Thoracic aorta (tissue), 2 donors: Measurements from ENCODE around the gene NKAIN2. TPM values are rescaled to one million over a fixed set of nuclear protein-coding genes. Genes with fewer than 3 reads are reported as not detected.

Experiments used
- ATAC-seq: fragments of 150-250 bp; one replicate; pipeline ENCODE4 v1.8.0; 2017; ENCODE audit warnings: low read depth; ENCODE audit not compliant: insufficient number of reproducible peaks, low FRiP score
- DNase-seq: peaks from one replicate; pipeline ENCODE4 v3.0.0-alpha.2; 2020; ENCODE audit warnings: low spot score
- H3K27ac ChIP-seq, 2 donors: fragments of 200-600 bp; sonication (generic); 1 replicate in 1 of 2; 2 replicates in 1 of 2; pipeline ENCODE4 v1.5.1; 2016; ENCODE audit warnings: mild to moderate bottlenecking in 2 of 2, moderate library complexity in 2 of 2
- H3K27me3 ChIP-seq: fragments of 200-600 bp; sonication (generic); replicated peaks from 2 replicates; pipeline ENCODE4 v1.6.0; 2016; ENCODE audit warnings: mild to moderate bottlenecking; ENCODE audit not compliant: insufficient read depth
- H3K36me3 ChIP-seq: fragments of 200-600 bp; sonication (generic); one replicate; pipeline ENCODE4 v1.5.1; 2016
- H3K4me1 ChIP-seq, 2 donors: fragments of 200-600 bp; sonication (generic); 1 replicate in 1 of 2; 2 replicates in 1 of 2; pipeline versions ENCODE4 v1.5.1 to v1.6.0; 2016; ENCODE audit warnings: low read depth in 2 of 2, mild to moderate bottlenecking in 1 of 2; ENCODE audit not compliant: control insufficient read depth in 1 of 2
- H3K4me3 ChIP-seq: fragments of 200-600 bp; sonication (generic); 2 replicates; pipeline ENCODE4 v1.5.1; 2016; ENCODE audit warnings: mild to moderate bottlenecking
- H3K9me3 ChIP-seq: fragments of 200-600 bp; sonication (generic); 2 replicates; pipeline ENCODE4 v1.5.1; 2016
- CTCF ChIP-seq: fragments of 200-600 bp; sonication (generic); IDR thresholded peaks from one replicate; pipeline ENCODE4 v1.5.1; 2019; ENCODE audit warnings: antibody characterized with exemption
- total RNA-seq, 2 donors: library from RNA; depleted of rRNA; stranded (reverse); fragments of >200 nt; gene quantifications; one replicate each; pipeline versions ENCODE4 v1.1.0 to v1.2.3, GENCODE V29; 2016

NKAIN2 gene
- total RNA-seq, 2 donors from 2014 or later = 0.28 TPM; not detected in 1

- DNase-seq = no peak
- Histone ChIP-seq H3K36me3 (no peaks in the 10 kb centered on the region), H3K4me3 (no peak overlapping the region), H3K4me1 (no peaks in the 10 kb centered on the region), H3K27ac (no peak overlapping the region), H3K27me3 (no peaks in the 10 kb centered on the region), H3K9me3 (no peaks in the 10 kb centered on the region)
- no peak for ATAC-seq
- no peak for TF ChIP-seq CTCF
Observed at GRCh38 chr6:124791156-124791555, 987.5 kb downstream of the NKAIN2 start.

GRCh38 chr6:124792386-124792785 is 988.7 kb downstream of the NKAIN2 start:
- TF ChIP-seq CTCF = no peak
- Histone ChIP-seq H3K27me3 (no peaks in the 10 kb centered on the region), H3K4me3 (no peak overlapping the region), H3K36me3 (no peaks in the 10 kb centered on the region), H3K27ac (no peak overlapping the region), H3K4me1 (no peaks in the 10 kb centered on the region), H3K9me3 (no peaks in the 10 kb centered on the region)
- DNase-seq (no peak), ATAC-seq (no peak)

- TF ChIP-seq CTCF = no peak
- Histone ChIP-seq H3K4me1 (no peaks in the 10 kb centered on the region), H3K4me3 (no peak overlapping the region), H3K27ac (no peak overlapping the region), H3K27me3 (no peaks in the 10 kb centered on the region), H3K9me3 (no peaks in the 10 kb centered on the region), H3K36me3 (no peaks in the 10 kb centered on the region)
- DNase-seq (no peak), ATAC-seq (no peak)
Observed at GRCh38 chr6:124793398-124793797, 989.7 kb downstream of the NKAIN2 start.

GRCh38 chr6:124795643-124796463 is 992.2 kb downstream of the NKAIN2 start:
- DNase-seq (no peak), ATAC-seq (no peak)
- TF ChIP-seq CTCF = no peak
- H3K4me1 ChIP-seq = no peaks in the 10 kb centered on the region
- no peak overlapping the region for H3K4me3 ChIP-seq
- no peaks in the 10 kb centered on the region for H3K9me3 ChIP-seq
- no peak overlapping the region for H3K27ac ChIP-seq
- H3K27me3 ChIP-seq = no peaks in the 10 kb centered on the region
- no peaks in the 10 kb centered on the region for H3K36me3 ChIP-seq

- no peak for ATAC-seq
- H3K4me1 ChIP-seq = no peaks in the 10 kb centered on the region
- H3K27me3 ChIP-seq = no peaks in the 10 kb centered on the region
- no peak for TF ChIP-seq CTCF
- H3K9me3 ChIP-seq = no peaks in the 10 kb centered on the region
- no peaks in the 10 kb centered on the region for H3K36me3 ChIP-seq
- no peak for DNase-seq
- H3K27ac ChIP-seq = no peak overlapping the region
- no peak overlapping the region for H3K4me3 ChIP-seq
Observed at GRCh38 chr6:124796464-124796970, 992.9 kb downstream of the NKAIN2 start.
